Vagina (tissue), 2 donors: Measurements from ENCODE around the gene NIFK. TPM values are rescaled to one million over a fixed set of nuclear protein-coding genes. Genes with fewer than 3 reads are reported as not detected.

ENCODE experiments used
- DNase-seq, 2 donors: peaks; one replicate each; pipeline ENCODE4 v3.0.0-alpha.2; 2017; ENCODE audit errors: extremely low spot score in 2 of 2
- H3K27ac ChIP-seq: fragments of 200-600 bp; sonication (generic); one replicate; pipeline ENCODE4 v1.5.1; 2019
- H3K27me3 ChIP-seq: fragments of 200-600 bp; sonication (generic); one replicate; pipeline ENCODE4 v1.5.1; 2019
- H3K36me3 ChIP-seq, 2 donors: fragments of 200-600 bp; sonication (generic); one replicate each; pipeline ENCODE4 v1.5.1; 2017 to 2019
- H3K4me1 ChIP-seq: fragments of 200-600 bp; sonication (generic); one replicate; pipeline ENCODE4 v1.5.1; 2019
- H3K4me3 ChIP-seq, 2 donors: fragments of 200-600 bp; sonication (generic); 1 replicate in 1 of 2; 2 replicates in 1 of 2; pipeline ENCODE4 v1.5.1; 2016 to 2019
- H3K9me3 ChIP-seq: fragments of 200-600 bp; sonication (generic); one replicate; pipeline ENCODE4 v1.5.1; 2019
- CTCF ChIP-seq, 3 experiments: fragments of 450-650 bp in 2 of 3; fragments of 200-600 bp in 1 of 3; sonication (generic) in 1 of 3; IDR thresholded peaks; one replicate each; pipeline ENCODE4 v1.5.1; 2017 to 2019; ENCODE audit warnings: antibody characterized with exemption in 3 of 3, mild to moderate bottlenecking in 2 of 3, moderate library complexity in 2 of 3
- POLR2A ChIP-seq, 2 donors: fragments of 450-650 bp; IDR thresholded peaks; one replicate each; pipeline ENCODE4 v1.6.1; 2017; ENCODE audit warnings: antibody characterized with exemption in 2 of 2, mild to moderate bottlenecking in 2 of 2, moderate library complexity in 2 of 2
- POLR2AphosphoS5 ChIP-seq, 2 donors: sonication (generic); formaldehyde crosslinking; IDR thresholded peaks; one replicate each; pipeline ENCODE4 v1.9.0; 2017; ENCODE audit warnings: antibody characterized with exemption in 2 of 2, mild to moderate bottlenecking in 2 of 2, low read depth in 1 of 2; ENCODE audit not compliant: insufficient read depth in 1 of 2
- intact Hi-C: fragments of 100-400 bp; cut with DNase I; formaldehyde crosslinking; loops from one replicate; pipeline ENCODE4 v1.15.1; 2023
- total RNA-seq: library from RNA; depleted of rRNA; stranded (reverse); fragments of >200 nt; gene quantifications from one replicate; pipeline ENCODE4 v1.2.3, GENCODE V29; 2016

The NIFK gene
- total RNA-seq, 1 donor from 2014 or later, result 33.1 TPM

GRCh38 chr2:121682396-121683298 lies 54.0 kb downstream of the NIFK start:
- Histone ChIP-seq H3K4me1 (no peaks in the 10 kb centered on the region), H3K4me3 (no peak overlapping the region), H3K27me3 (no peaks in the 10 kb centered on the region), H3K27ac (no peak overlapping the region), H3K36me3 (no peaks in the 10 kb centered on the region), H3K9me3 (peaks cover 9% of the 10 kb centered on the region)
- DNase-seq, result no peak
- intact Hi-C loops, result no loop called here
- TF ChIP-seq CTCF (IDR thresholded peaks at IDR 0.05) (no peak), POLR2AphosphoS5 (IDR thresholded peaks at IDR 0.05; ENCODE audit: insufficient read depth in 1 of 2, low read depth in 1 of 2) (no peak), POLR2A (IDR thresholded peaks at IDR 0.05) (no peak)

GRCh38 chr2:121677855-121678254 lies 58.8 kb downstream of the NIFK start:
- H3K27me3 ChIP-seq, result no peaks in the 10 kb centered on the region
- no peaks in the 10 kb centered on the region for H3K4me1 ChIP-seq
- H3K9me3 ChIP-seq, result peaks cover 7% of the 10 kb centered on the region
- H3K27ac ChIP-seq, result no peak overlapping the region
- no peak for TF ChIP-seq POLR2A (IDR thresholded peaks at IDR 0.05)
- TF ChIP-seq CTCF (IDR thresholded peaks at IDR 0.05), result no peak
- no peak for TF ChIP-seq POLR2AphosphoS5 (IDR thresholded peaks at IDR 0.05; ENCODE audit: insufficient read depth in 1 of 2, low read depth in 1 of 2)
- H3K36me3 ChIP-seq, result no peaks in the 10 kb centered on the region
- DNase-seq, result no peak
- intact Hi-C loops, result no loop called here
- H3K4me3 ChIP-seq, result no peak overlapping the region

Other genes starting within 250 kb of the NIFK start
- gene RNU4ATAC, start 206.0 kb downstream of the NIFK start, total RNA-seq, result not detected
- gene CLASP1, start 87.4 kb downstream of the NIFK start, total RNA-seq, result 90.4 TPM
- 35.4 TPM for gene TSN, start 18.8 kb upstream of the NIFK start, total RNA-seq